ENCODE results near the gene MESD. TPM values are rescaled to one million over a fixed set of nuclear protein-coding genes. Genes with fewer than 3 reads are reported as not detected.

The MESD gene
- total RNA-seq, 1 experiment from 2014 or later = 21.9 TPM

- H3K4me2 ChIP-seq = peak overlapping the region; percentile 59
- peak; percentile 66 to 77 for DNase-seq
- H4K20me1 ChIP-seq (ENCODE audit: insufficient read depth) = no peaks in the 10 kb centered on the region
- no peaks in the 10 kb centered on the region for H3K27me3 ChIP-seq (ENCODE audit: insufficient read depth, low read depth)
- POLR2A ChIA-PET (ENCODE audit: unreplicated experiment) = no interaction called here
- H3F3A ChIP-seq (ENCODE audit: insufficient read depth, low read depth) = peaks cover 35% of the 10 kb centered on the region
- H3K27ac ChIP-seq = peak overlapping the region; percentile 82
- no peak overlapping the region for H2AFZ ChIP-seq
- intact Hi-C loops (cut with micrococcal nuclease; ENCODE audit: unreplicated experiment) = no loop called here
- no TSS peak for BruUV-seq (replicated peaks)
- no peaks in the 10 kb centered on the region for H3K9me2 ChIP-seq (ENCODE audit: insufficient read depth)
- H3K4me1 ChIP-seq (replicated peaks; ENCODE audit: insufficient read depth) = peaks cover 49% of the 10 kb centered on the region
- TF ChIP-seq EZH2 (IDR thresholded peaks at IDR 0.05; ENCODE audit: low read depth) = no peak
- TF ChIP-seq, protein P1, sequence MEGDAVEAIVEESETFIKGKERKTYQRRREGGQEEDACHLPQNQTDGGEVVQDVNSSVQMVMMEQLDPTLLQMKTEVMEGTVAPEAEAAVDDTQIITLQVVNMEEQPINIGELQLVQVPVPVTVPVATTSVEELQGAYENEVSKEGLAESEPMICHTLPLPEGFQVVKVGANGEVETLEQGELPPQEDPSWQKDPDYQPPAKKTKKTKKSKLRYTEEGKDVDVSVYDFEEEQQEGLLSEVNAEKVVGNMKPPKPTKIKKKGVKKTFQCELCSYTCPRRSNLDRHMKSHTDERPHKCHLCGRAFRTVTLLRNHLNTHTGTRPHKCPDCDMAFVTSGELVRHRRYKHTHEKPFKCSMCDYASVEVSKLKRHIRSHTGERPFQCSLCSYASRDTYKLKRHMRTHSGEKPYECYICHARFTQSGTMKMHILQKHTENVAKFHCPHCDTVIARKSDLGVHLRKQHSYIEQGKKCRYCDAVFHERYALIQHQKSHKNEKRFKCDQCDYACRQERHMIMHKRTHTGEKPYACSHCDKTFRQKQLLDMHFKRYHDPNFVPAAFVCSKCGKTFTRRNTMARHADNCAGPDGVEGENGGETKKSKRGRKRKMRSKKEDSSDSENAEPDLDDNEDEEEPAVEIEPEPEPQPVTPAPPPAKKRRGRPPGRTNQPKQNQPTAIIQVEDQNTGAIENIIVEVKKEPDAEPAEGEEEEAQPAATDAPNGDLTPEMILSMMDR (conservative IDR thresholded peaks at IDR 0.05) = no peak
- no peak overlapping the region for H3K4me3 ChIP-seq
- CTCF ChIA-PET = interaction anchor here (0.7 kb wide), 1 partner anchor 160 kb away, joined by 3 read pairs; no protein-coding TSS in a partner anchor
- no peaks in the 10 kb centered on the region for H3K79me2 ChIP-seq (ENCODE audit: low read depth)
- H3K36me3 ChIP-seq (ENCODE audit: low read depth) = peaks cover 4% of the 10 kb centered on the region; the same call in 1 of the 2 replicates
- H3K9me3 ChIP-seq (ENCODE audit: insufficient read depth, low read depth) = no peaks in the 10 kb centered on the region
These were observed 35.5 kb downstream of the MESD start for GRCh38 chr15:80953953-80954778.

GRCh38 chr15:80953001-80953952 lies 36.3 kb downstream of the MESD start:
- Histone ChIP-seq H3K4me2 (peak overlapping the region; percentile 59), H3K27ac (peak overlapping the region; percentile 82), H3K79me2 (ENCODE audit: low read depth) (no peaks in the 10 kb centered on the region), H3F3A (ENCODE audit: insufficient read depth, low read depth) (peaks cover 35% of the 10 kb centered on the region), H3K9me3 (ENCODE audit: insufficient read depth, low read depth) (no peaks in the 10 kb centered on the region), H3K4me3 (no peak overlapping the region), H3K36me3 (ENCODE audit: low read depth) (peaks cover 6% of the 10 kb centered on the region), H4K20me1 (ENCODE audit: insufficient read depth) (no peaks in the 10 kb centered on the region), H3K27me3 (ENCODE audit: insufficient read depth, low read depth) (no peaks in the 10 kb centered on the region), H3K9me2 (ENCODE audit: insufficient read depth) (no peaks in the 10 kb centered on the region), H3K4me1 (replicated peaks; ENCODE audit: insufficient read depth) (peaks cover 49% of the 10 kb centered on the region), H2AFZ (no peak overlapping the region)
- TF ChIP-seq, protein P1 (conservative IDR thresholded peaks at IDR 0.05) = no peak
- no peak for TF ChIP-seq EZH2 (IDR thresholded peaks at IDR 0.05; ENCODE audit: low read depth)
- intact Hi-C loops (cut with micrococcal nuclease; ENCODE audit: unreplicated experiment) = no loop called here
- CTCF ChIA-PET = no interaction called here
- no TSS peak for BruUV-seq (replicated peaks)
- DNase-seq = no peak
- POLR2A ChIA-PET (ENCODE audit: unreplicated experiment) = no interaction called here

GRCh38 chr15:80951941-80952340 lies 37.7 kb downstream of the MESD start:
- TF ChIP-seq, protein P1 (conservative IDR thresholded peaks at IDR 0.05) = no peak
- no peak for TF ChIP-seq EZH2 (IDR thresholded peaks at IDR 0.05; ENCODE audit: low read depth)
- BruUV-seq (replicated peaks) = no TSS peak
- no peaks in the 10 kb centered on the region for H3K9me2 ChIP-seq (ENCODE audit: insufficient read depth)
- peaks cover 42% of the 10 kb centered on the region for H3K4me1 ChIP-seq (replicated peaks; ENCODE audit: insufficient read depth)
- H3K79me2 ChIP-seq (ENCODE audit: low read depth) = no peaks in the 10 kb centered on the region
- H3K36me3 ChIP-seq (ENCODE audit: low read depth) = peaks cover 6% of the 10 kb centered on the region
- H3K4me3 ChIP-seq = no peak overlapping the region
- intact Hi-C loops (cut with micrococcal nuclease; ENCODE audit: unreplicated experiment) = no loop called here
- H4K20me1 ChIP-seq (ENCODE audit: insufficient read depth) = no peaks in the 10 kb centered on the region
- no peak overlapping the region for H2AFZ ChIP-seq
- POLR2A ChIA-PET (ENCODE audit: unreplicated experiment) = no interaction called here
- no peaks in the 10 kb centered on the region for H3K27me3 ChIP-seq (ENCODE audit: insufficient read depth, low read depth)
- H3K27ac ChIP-seq = no peak overlapping the region
- no peaks in the 10 kb centered on the region for H3K9me3 ChIP-seq (ENCODE audit: insufficient read depth, low read depth)
- CTCF ChIA-PET = no interaction called here
- no peak for DNase-seq
- H3K4me2 ChIP-seq = no peak overlapping the region
- peaks cover 33% of the 10 kb centered on the region for H3F3A ChIP-seq (ENCODE audit: insufficient read depth, low read depth)

All from PC-9 (cell line).